IMR-90 (cell line): ENCODE measurements around the gene GPC6. TPM values are rescaled to one million over a fixed set of nuclear protein-coding genes. Genes with fewer than 3 reads are reported as not detected.

Experiments used
- ATAC-seq: fragments of 200-7000 bp; cut with Tn5 transposase; 2 replicates; pipeline ENCODE4 v1.9.1; 2020; ENCODE audit warnings: low read depth, mild to moderate bottlenecking, moderate library complexity
- BruUV-seq: library from RNA; stranded (reverse); fragments of 400-500 nt; replicated peaks from 2 replicates; lab custom pipeline; 2021; lab: Mats Ljungman, UMichigan
- CTCF ChIA-PET: fragments of 300-600 bp; formaldehyde crosslinking; extraction: SDS; loops from one replicate; lab custom pipeline; 2021; ENCODE audit warnings: antibody characterized with exemption; lab: Yijun Ruan, JAX
- POLR2A ChIA-PET: fragments of 300-600 bp; sonication (Branson Sonifier 250); formaldehyde crosslinking; loops from one replicate; lab custom pipeline; 2022; ENCODE audit warnings: antibody characterized with exemption; ENCODE audit not compliant: unreplicated experiment; lab: Charles Lee
- DNase-seq: peaks from one replicate; pipeline ENCODE4 v3.0.0; 2013
- H2AFZ ChIP-seq: replicated peaks from 2 replicates; pipeline ENCODE3; 2013; ENCODE audit warnings: low read length, mild to moderate bottlenecking; ENCODE audit not compliant: poor library complexity
- H2AK5ac ChIP-seq: 2 replicates; pipeline ENCODE4 v1.6.1; 2013; ENCODE audit warnings: low read depth, low read length, inconsistent platforms
- H2AK9ac ChIP-seq: replicated peaks from 2 replicates; pipeline ENCODE3; 2013; ENCODE audit warnings: mild to moderate bottlenecking, low read depth, low read length, moderate library complexity; ENCODE audit not compliant: poor library complexity
- H2BK120ac ChIP-seq: 2 replicates; pipeline ENCODE4 v1.6.1; 2013; ENCODE audit warnings: low read depth, low read length, inconsistent platforms
- H2BK15ac ChIP-seq: 3 replicates; pipeline ENCODE4 v1.6.1; 2013; ENCODE audit warnings: low read depth, low read length, inconsistent platforms
- H2BK20ac ChIP-seq: 2 replicates; pipeline ENCODE4 v1.6.1; 2013; ENCODE audit warnings: low read depth, mild to moderate bottlenecking, inconsistent platforms, low read length, moderate library complexity
- H2BK5ac ChIP-seq: 2 replicates; pipeline ENCODE4 v1.6.1; 2013; ENCODE audit warnings: mild to moderate bottlenecking, low read depth, low read length, inconsistent platforms; ENCODE audit not compliant: poor library complexity, severe bottlenecking
- H3K14ac ChIP-seq: replicated peaks from 2 replicates; pipeline ENCODE4 v1.6.1; 2013; ENCODE audit warnings: low read depth, low read length, inconsistent platforms
- H3K18ac ChIP-seq: 2 replicates; pipeline ENCODE4 v1.6.1; 2013; ENCODE audit warnings: low read depth, low read length, control low read depth
- H3K23ac ChIP-seq: 2 replicates; pipeline ENCODE4 v1.6.1; 2013; ENCODE audit warnings: low read depth, low read length, inconsistent platforms
- H3K27ac ChIP-seq: 2 replicates; pipeline ENCODE4 v1.5.1; 2013; ENCODE audit warnings: mild to moderate bottlenecking, control low read depth, low read length; ENCODE audit not compliant: insufficient read depth
- H3K27me3 ChIP-seq: 2 replicates; pipeline ENCODE4 v1.6.1; 2013; ENCODE audit warnings: low read length; ENCODE audit not compliant: control insufficient read depth, insufficient read depth
- H3K36me3 ChIP-seq: 2 replicates; pipeline ENCODE4 v1.6.1; 2013; ENCODE audit warnings: low read length, mixed read lengths; ENCODE audit not compliant: control insufficient read depth, insufficient read depth
- H3K4ac ChIP-seq: 2 replicates; pipeline ENCODE4 v1.6.1; 2013; ENCODE audit warnings: low read depth, low read length, inconsistent platforms
- H3K4me1 ChIP-seq: 2 replicates; pipeline ENCODE4 v1.6.1; 2013; ENCODE audit warnings: low read length, mixed read lengths; ENCODE audit not compliant: control insufficient read depth, insufficient read depth
- H3K4me2 ChIP-seq: 2 replicates; pipeline ENCODE4 v1.6.1; 2013; ENCODE audit warnings: low read depth, mild to moderate bottlenecking, control low read depth, low read length, moderate library complexity
- H3K4me3 ChIP-seq: 2 replicates; pipeline ENCODE4 v1.5.1; 2013; ENCODE audit warnings: low read depth, mild to moderate bottlenecking, control low read depth, low read length, moderate library complexity; ENCODE audit not compliant: insufficient read depth
- H3K56ac ChIP-seq: 2 replicates; pipeline ENCODE4 v1.6.1; 2013; ENCODE audit warnings: low read length, inconsistent platforms; ENCODE audit not compliant: insufficient read depth; ENCODE audit errors: extremely low read depth
- H3K79me1 ChIP-seq, 2 experiments: 2 replicates each; pipeline ENCODE4 v1.6.1; 2013; ENCODE audit warnings: low read length in 2 of 2, inconsistent platforms in 1 of 2, low read depth in 1 of 2
- H3K9ac ChIP-seq: 2 replicates; pipeline ENCODE4 v1.6.1; 2013; ENCODE audit warnings: low read depth, low read length, control low read depth
- H3K9me1 ChIP-seq: 2 replicates; pipeline ENCODE4 v1.6.1; 2013; ENCODE audit warnings: low read length, inconsistent platforms; ENCODE audit not compliant: insufficient read depth
- H3K9me3 ChIP-seq: 2 replicates; pipeline ENCODE4 v1.6.1; 2013; ENCODE audit warnings: low read length; ENCODE audit not compliant: control insufficient read depth, insufficient read depth
- H4K20me1 ChIP-seq: 2 replicates; pipeline ENCODE4 v1.6.1; 2013; ENCODE audit warnings: low read length, inconsistent platforms; ENCODE audit not compliant: insufficient read depth
- H4K5ac ChIP-seq: 2 replicates; pipeline ENCODE4 v1.6.1; 2013; ENCODE audit warnings: mild to moderate bottlenecking, low read depth, low read length, control low read depth
- H4K8ac ChIP-seq, 2 experiments: 2 replicates each; pipeline ENCODE4 v1.6.1; 2013; ENCODE audit warnings: low read depth in 2 of 2, low read length in 2 of 2, control low read depth in 1 of 2, inconsistent platforms in 1 of 2
- H4K91ac ChIP-seq: 2 replicates; pipeline ENCODE4 v1.6.1; 2013; ENCODE audit warnings: low read depth, low read length, inconsistent platforms; ENCODE audit not compliant: insufficient read depth
- MXI1 ChIP-seq: IDR thresholded peaks from 2 replicates; pipeline ENCODE4 v1.6.1; 2012; ENCODE audit warnings: low read depth, mild to moderate bottlenecking, low read length, moderate library complexity, borderline replicate concordance
- SMC3 ChIP-seq: fragments of 150-350 bp; IDR thresholded peaks from 2 replicates; pipeline ENCODE4 v1.6.1; 2016; ENCODE audit warnings: low read depth, mild to moderate bottlenecking, antibody characterized with exemption, low read length, moderate library complexity
- USF2 ChIP-seq: fragments of 150-350 bp; IDR thresholded peaks from 2 replicates; pipeline ENCODE4 v1.6.1; 2017; ENCODE audit warnings: mild to moderate bottlenecking, antibody characterized with exemption, low read length, low read depth
- WGBS, 2 experiments: methylation state at CpG; one replicate each; pipeline versions ENCODE4 v1.1.5 to v1.1.7; 2013; ENCODE audit warnings: missing lambda C conversion rate in 2 of 2; ENCODE audit not compliant: insufficient read length in 1 of 2; ENCODE audit errors: extremely low coverage in 2 of 2; 5-methylcytosine and 5-hydroxymethylcytosine counted together
- dilution Hi-C: fragments of 300-500 bp; cut with HindIII; formaldehyde crosslinking; loops from one replicate; pipeline ENCODE4 v1.14.3; 2018; ENCODE audit warnings: low sequenced_read_pairs; ENCODE audit not compliant: unreplicated experiment
- in situ Hi-C: fragments of 300-500 bp; cut with MboI; formaldehyde crosslinking; loops from 3 replicates; pipeline ENCODE4 v1.14.3; 2019; ENCODE audit warnings: low sequenced_read_pairs, inconsistent platforms, mixed read lengths
- intact Hi-C: fragments of 100-400 bp; cut with micrococcal nuclease; formaldehyde crosslinking; loops from 2 replicates; pipeline ENCODE4 v1.10.0; 2022
- polyA plus RNA-seq, 3 experiments: library from polyadenylated mRNA; depleted of rRNA; stranded (reverse); fragments of >200 nt; gene quantifications; 2 replicates each; pipeline ENCODE4 v1.2.3, GENCODE V29; 2012; ENCODE audit warnings: low replicate concordance in 1 of 3
- total RNA-seq: library from RNA; depleted of rRNA; stranded (reverse); fragments of >200 nt; gene quantifications from 2 replicates; pipeline ENCODE4 v1.2.3, GENCODE V29; 2012

Gene GPC6
- total and polyA plus RNA-seq, 2 of the 4 experiments (the other 2 are of a cell fraction): 14.9 to 39.4 TPM

- Histone ChIP-seq H3K4me1 (peaks cover 4% of the 10 kb centered on the region; the same call in 1 of the 2 replicates), H3K9me1 (0 out of 2 replicates have a peak, but pooled peaks cover 2% of the 10 kb centered on the region), H2AK5ac (no peak overlapping the region), H4K8ac (no peak overlapping the region), H3K4ac (no peak overlapping the region), H2AFZ (no peak overlapping the region), H3K4me3 (no peak overlapping the region), H4K20me1 (no peaks in the 10 kb centered on the region), H2BK5ac (no peak overlapping the region), H3K18ac (no peak overlapping the region), H2BK20ac (no peak overlapping the region), H2BK15ac (no peak overlapping the region), H3K36me3 (no peaks in the 10 kb centered on the region), H3K79me1 (no peaks in the 10 kb centered on the region), H3K9ac (no peak overlapping the region), H3K4me2 (no peak overlapping the region), H3K14ac (no peak overlapping the region), H4K5ac (no peak overlapping the region), H3K27me3 (no peaks in the 10 kb centered on the region), H2BK120ac (no peak overlapping the region), H3K9me3 (no peaks in the 10 kb centered on the region), H2AK9ac (no peak overlapping the region), H4K91ac (no peak overlapping the region), H3K27ac (no peak overlapping the region), H3K23ac (no peak overlapping the region), H3K56ac (no peak overlapping the region)
- dilution Hi-C loops: no loop called here
- ChIA-PET POLR2A (no interaction called here), CTCF (no interaction called here)
- in situ Hi-C loops: no loop called here
- WGBS, 2 experiments: no CpG with 5 or more reads among the region's 4 CpGs
- DNase-seq (peak; percentile 16), ATAC-seq (no peak)
- TF ChIP-seq MXI1: no peak
- TF ChIP-seq USF2: no peak
- no peak for TF ChIP-seq SMC3
- intact Hi-C loops: no loop called here
- no TSS peak for BruUV-seq
These were observed 829.9 kb downstream of the GPC6 start for GRCh38 chr13:94056362-94056990.
